GM18861 (cell line): ENCODE data around the gene ADPRHL1.
A peak's percentile ranks its signal among the peaks of the same experiment; 100 is the strongest.
"Not testable (repeated sequence)": the region's sequence is repeated elsewhere in the genome, so short reads cannot be mapped to it uniquely, and the experiment has no call there.

Experiments used
- ATAC-seq: cut with Tn5 transposase; IDR thresholded peaks from one replicate; pipeline ENCODE4 v1.9.1; 2021; ENCODE audit not compliant: unreplicated experiment

The ADPRHL1 gene

DNA sequence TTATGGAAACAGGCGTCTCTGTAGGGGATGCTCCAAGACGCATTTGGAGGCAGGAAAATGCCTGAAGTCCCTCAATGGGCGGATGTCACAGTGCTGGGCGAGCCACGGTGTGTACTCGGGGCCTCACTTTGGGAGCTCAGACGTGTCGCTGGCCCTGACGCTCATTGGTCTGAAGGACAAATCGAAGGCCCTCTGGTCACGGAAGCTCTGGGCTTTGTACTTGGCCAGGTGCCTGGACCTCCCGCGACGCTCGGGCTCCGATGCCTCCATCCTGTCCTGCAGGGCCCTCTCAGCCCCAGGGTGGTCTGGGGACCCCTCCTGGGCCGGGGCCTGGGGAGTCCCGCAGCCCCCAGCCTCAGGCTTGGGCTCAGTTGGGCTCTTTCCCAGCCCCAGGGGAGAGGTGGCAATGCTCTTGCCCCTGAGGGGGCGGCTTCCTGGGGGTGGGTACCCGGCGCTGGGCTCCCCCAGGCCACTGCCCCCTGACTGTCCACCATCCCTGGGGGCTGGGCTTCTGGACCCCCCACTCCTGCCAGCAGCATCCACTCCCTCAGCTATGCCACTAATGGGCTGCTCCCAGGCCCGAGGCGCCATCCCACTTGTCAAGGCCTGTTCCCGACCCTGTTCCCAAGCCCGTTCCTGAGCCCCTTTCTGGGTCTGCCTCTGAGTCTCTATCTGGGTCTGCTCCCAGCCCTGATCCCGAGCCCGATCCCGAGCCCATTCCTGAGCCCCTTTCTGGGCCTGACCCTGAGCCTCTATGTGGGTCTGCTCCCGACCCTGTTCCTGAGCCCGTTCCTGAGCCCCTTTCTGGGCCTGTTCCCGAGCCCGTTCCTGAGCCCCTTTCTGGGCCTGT is 49.8 kb downstream of the ADPRHL1 start:
- ATAC-seq = no peak

DNA sequence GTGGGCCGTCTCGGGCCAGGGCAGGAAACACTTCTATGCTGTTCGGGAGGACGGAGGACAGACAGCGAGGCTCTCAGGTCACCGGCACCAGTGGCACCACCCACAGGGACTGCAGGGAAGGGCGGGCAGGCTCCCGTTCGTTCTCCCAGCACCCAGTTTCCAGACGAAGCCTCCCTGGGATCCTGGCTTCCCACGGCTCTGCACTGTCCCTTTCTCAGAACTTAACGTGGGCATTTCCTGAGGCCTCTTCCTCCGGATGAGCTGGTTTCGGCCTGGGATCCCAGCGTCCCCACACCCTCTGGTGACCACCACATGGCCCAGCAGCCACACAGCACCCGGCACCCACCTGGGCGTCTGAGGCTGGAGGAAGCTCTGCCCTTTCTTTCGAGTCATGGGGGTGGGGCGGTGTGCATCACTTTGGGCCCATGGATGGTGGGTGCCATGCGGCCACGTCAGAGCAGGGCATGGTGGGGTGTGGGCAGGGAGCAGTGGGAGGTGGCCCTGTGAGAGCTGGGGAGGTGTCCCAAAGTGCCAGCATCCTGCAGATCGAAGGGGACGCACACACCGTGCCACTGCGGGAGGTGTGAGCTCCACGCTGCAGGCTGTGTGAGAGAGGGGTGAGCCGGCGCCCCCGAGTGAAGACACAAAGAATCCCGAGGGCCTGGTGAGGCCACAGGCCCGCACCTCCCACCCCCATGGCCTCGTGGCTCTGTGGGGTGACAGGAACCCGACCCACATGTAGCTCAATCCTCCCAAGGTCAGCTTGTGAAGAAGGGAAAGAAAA is 50.6 kb downstream of the ADPRHL1 start:
- no peak for ATAC-seq

DNA sequence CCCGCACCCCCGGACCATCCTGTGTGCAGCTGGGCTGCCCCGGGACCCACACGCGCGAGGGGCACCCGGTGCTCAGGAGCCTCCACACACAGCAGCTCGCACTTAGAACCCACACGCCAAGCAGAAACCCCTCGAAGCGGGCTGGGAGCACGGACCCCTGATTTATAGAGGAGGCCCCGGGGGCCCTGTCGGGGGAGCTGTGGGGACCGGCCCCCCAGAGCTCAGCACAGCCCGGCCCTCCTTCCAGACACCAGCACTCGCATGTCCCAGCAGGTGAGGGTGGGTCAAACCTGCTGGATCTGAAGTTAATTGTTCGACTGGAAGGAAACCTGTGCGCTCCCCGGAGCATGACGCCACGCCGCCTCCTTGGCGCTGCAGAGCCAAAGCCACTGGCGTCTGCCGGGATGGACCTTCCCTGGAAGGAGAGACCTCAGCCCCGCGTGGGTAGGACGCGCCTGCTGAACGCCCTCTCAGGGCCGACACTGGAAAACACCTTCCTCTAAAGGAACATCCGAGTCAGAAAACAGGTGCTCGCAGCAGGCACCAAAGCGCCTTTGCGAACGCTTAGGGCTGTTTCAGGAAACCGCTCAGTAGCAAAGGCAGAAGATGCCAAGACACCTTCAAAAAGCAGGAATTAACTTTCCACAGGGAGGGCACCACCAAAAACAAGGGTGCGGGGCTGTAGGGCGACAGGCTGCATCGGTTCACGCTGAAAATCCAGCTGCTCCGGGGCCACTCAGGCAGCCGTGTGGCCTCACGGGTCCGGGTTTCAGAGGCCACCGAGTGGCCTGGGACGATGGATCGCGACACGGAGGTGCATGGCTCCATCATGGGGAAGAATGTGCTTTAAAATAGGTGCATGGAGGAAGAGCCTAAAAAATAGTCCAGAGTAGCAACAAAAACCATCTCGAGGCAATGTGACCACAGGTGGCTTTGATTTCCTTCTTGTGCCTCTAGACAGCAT is 51.6 kb downstream of the ADPRHL1 start:
- no peak for ATAC-seq

DNA sequence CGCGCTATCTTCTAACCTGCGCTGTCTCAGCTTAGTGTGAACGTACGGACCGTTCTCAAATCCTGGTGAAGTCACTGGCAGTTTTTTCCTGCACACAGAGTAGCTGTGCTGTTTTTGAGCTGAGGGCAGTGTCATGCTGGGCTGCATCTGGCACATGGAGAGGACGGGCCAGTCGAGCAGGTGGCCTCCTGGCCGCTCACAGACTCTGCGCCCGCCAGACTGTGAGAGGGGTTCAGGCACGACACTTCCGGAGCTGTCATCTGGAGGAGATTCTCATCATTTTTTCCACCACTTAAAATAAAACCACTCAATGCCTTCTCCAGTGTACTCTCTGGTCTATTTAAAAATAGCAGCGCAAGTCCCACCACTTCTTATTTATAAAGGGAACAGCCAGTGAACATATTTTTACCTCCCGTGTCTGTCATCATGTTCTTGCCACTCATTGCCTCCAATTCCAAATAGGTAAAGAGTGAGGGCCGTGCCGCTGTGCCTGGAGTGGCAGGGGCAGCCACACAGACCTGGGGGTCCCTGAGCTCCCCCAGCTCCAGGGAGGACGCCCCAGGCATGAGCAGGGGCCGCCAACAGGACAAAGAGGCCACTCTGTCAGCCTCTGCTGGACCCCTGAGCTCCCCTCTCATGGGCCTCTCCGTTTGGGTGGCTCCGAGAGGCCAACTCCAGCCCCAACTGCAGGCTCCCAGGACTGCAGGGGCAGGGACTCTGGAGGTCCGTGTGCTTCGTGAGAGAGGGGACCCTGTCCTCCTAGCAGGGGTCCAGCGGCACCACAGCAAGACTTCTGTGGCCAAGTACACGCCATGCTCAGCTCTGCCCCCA is 52.5 kb downstream of the ADPRHL1 start:
- no peak for ATAC-seq

DNA sequence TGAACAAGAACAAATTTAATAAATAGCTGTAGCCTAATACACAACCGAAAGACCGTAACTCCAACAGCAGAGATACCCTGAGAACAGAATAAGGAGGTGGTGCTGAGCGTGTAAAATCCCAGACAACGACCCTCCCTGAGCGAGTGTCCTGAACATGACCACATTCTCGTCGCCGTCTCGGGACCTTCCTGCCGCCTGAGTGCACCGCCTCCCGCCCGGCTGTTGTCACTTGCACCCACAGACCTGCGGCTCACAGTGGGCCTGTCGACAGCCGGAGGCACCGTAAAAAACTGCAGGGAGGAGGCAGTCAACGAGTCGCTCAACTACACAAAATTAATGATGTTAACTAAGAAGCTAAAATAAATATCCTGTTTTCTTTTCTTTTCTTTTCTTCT is 53.5 kb downstream of the ADPRHL1 start:
- ATAC-seq = no peak

DNA sequence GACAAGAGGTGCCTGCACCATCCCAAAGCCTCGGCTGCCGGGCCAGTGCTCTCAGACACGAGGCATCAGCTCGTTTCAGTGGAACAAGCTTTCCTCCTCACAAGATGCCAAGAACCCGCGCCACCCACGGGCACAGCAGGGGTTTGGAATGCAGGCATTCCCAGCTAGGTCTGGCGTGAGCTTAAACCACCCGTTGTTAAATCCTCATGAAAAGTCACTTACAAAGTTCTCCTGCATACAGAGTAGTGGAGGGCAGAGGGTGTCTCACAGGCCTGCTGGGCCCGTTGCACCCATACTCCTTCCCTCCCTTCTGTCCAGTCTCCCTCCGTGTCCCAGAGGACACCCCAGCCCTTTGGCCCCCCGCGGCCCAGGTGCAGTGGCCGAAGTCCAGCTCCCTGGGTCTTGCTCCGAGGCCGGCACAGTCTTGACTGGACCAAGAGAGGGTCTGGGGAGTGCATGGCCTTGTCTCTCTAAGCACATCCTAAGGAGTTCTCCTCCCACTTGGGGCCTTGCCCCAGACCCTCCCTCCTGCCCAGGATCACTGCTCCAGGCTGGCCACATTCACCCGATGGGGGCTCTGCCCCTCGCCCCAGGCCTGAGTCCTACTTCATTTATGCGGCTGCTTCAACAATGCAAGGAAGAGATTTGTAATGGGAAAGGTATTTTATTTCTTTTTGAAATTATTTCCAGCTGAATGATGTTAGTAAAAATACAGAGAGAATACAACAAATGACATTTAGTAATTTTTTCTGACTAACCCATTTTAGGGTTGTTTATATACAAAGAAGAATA is 54.1 kb downstream of the ADPRHL1 start:
- ATAC-seq = no peak

DNA sequence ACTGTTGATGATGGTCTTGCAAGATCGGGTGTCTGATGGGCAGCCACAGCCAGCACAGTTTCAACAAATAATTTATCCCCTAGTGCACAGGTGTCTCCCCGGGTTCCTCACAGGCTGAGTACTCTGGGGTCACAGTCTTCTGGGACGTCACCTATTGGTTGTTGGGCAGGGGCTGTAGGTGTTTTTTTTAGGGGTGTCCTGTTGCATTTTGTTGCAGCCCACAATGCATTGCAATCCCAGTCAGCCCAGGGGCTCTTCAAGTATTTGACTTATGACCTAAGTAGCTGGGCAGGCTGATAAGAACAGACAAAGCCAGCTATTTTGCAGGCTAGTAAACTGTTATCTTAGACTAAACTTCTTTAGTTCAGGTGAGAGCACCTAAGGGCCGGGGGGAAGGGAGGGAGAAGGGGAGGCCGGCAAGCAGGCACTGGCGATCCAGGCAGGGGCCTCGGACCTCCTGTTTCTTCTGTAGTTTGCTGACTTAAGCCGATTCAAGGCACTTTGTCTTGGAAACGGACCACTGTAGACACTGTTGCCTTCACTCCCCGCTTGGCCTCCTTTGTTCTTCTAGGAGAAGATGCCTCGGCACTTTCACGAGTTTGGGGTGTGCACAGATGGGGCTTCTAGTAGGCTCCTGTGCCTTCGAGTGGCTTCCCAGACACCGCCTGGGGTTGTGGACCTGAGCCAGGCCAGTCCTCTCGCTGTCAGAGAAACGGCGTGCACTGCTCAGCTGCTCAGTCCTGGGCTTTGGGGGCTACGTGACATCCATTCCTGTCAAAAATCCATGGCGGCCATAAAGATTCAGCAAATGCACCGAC is 55.5 kb downstream of the ADPRHL1 start:
- no peak for ATAC-seq

DNA sequence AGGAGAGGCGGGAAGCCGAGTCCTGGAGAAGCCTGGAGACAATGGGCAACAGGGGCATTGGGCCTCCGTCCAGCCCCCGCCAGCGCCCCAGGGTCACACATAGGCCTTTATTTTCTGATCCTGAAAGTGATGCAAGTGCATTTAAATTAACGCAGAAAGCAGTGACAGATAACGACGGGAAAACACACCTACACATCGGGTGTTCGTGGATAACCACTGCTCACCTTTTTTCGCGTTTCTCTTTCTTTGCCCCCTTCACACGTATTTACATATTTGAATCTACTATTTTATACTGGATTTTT is 59.0 kb downstream of the ADPRHL1 start:
- no peak for ATAC-seq

DNA sequence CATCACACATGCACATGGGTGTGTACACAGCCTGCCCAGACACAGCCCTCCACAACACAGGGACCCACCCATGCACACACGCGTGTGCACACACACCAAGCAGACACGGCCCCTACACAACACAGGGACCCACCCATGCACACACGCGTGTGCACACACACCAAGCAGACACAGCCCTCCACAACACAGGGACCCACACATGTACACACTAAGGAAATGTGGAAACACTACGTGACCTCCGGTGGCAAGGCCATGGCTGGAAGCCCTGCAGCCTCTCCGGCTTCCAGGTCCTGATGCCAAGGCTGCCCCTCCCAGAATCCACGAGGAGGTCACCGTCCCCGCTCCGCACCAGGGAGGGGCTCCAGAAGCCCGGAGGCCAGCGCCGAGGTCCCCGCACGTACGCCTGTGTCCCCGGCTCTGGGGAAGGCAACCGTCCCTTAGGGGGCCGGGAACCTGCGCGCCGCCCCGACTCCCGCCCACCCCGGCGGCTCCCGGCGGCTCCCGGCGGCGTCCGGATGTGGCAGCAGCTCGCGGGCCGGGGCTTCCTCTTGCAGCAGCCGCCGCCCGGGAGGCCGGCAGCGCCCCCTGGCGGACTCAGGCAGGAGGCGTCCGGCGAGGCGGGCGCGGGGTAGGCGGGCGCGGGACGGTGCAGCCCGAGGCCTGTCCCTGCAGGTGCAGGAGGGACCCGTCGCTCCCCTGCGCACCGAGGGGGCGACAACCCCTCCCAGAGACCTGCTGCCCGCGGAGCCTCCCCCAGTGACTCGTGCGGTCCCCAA is 59.5 kb downstream of the ADPRHL1 start:
- peak; percentile 94 for ATAC-seq

DNA sequence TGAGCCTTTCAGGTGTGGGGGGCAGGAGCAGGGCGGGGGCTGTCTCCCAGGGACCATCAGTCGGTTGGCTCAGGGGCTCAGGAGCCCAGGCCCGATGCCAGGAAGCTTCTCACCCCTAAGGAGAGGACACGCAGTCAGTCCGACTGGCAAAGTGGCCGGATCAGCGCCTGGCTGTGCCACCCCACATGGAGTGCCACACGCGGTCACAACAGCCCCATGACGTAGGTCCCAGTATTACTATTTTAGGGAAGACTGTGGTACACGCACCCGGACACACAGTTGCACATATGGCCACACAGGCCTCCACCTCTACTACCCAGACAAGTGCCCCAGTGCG is 60.1 kb downstream of the ADPRHL1 start:
- no peak for ATAC-seq

DNA sequence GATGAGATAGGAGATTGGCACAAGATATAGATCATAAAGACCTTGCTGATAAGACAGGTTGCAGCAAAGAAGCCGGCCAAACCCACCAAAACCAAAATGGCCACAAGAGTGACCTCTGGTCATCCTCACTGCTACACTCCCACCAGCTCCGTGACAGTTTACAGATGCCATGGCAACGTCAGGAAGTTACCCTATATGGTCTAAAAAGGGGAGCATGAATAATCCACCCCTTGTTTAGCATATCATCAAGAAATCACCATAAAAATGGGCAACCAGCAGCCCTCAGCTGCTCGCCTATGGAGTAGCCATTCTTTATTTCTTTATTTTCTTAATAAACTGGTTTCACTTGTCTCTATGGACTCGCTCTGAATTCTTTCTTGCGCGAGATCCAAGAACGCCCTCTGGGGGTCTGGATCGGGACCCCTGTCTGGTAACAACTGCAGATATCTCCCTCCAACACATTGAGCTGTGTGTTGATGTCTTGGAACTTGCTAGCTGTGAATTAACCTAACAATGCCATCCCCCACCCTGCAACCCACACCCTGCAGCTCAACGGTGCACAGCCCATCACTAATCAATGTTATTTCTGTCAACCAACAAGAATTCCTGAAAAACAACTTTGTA is 62.3 kb downstream of the ADPRHL1 start:
- no peak for ATAC-seq

DNA sequence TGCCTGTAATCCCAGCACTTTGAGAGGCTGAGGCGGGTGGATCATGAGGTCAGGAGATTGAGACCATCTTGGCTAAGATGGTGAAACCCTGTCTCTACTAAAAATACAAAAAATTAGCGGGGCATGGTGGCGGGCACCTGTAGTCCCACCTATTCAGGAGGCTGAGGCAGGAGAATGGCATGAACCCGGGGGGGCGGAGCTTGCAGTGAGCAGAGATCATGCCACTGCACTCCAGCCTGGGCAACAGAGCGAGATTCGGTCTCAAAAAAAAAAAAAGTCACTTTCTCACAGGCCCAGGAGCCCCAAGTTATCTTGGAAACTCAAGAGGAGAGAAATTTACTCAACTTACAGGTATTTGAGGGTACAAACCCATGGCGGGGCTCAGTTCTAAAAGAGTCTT is 63.7 kb downstream of the ADPRHL1 start:
- ATAC-seq = not testable (repeated sequence)

DNA sequence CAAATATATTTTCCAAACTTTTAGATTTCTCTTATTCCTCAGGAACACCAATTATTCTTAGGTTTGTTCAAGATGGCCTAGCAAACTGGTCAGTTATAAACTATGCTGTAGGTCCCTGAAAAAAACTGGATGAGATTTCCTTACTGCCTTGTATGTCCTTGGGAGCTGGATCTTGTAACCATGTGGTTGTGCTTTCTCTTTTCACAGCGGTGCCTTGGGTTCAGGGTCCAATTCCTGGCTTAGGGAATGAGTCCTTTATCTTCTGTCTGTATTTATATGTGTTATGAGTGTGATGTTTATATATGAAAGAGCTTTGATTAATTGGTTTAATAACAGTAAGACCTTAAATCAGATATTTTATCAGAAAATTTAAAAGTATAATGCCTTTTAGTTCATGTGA is 65.9 kb downstream of the ADPRHL1 start:
- ATAC-seq = no peak

DNA sequence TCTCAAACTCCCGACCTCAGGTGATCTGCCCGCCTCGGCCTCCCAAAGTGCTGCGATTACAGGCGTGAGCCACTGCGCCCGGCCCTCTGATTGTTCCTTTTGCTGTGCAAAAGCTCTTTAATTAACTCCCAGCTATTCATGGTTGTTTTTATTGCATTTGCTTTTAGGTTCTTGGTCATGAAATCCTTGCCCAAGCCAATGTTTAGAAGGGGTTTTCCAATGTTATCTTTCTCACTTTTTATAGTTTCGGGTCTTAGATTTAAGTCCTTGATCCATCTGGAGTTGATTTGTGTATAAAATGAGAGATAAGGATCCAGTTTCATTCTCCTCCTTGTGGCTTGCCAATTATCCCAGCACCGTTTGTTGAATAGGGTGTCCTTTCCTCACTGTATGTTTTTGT is 70.2 kb downstream of the ADPRHL1 start:
- no peak for ATAC-seq

DNA sequence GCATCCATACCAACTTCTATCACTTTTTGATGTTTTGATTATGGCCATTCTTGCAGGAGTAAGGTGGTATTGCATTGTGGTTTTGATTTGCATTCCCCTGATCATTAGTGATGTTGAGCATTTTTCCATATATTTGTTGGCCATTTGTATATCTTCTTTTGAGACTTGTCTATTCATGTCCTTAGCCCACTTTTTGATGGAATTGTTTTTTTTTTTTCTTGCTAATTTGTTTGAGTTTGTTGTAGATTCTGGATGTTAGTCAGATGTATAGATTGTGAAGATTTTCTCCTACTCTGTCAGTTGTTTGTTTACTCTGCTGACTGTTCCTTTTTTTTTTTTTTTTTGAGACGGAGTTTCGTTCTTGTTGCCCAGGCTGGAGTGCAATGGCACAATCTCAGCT is 70.7 kb downstream of the ADPRHL1 start:
- ATAC-seq = not testable (repeated sequence)

DNA sequence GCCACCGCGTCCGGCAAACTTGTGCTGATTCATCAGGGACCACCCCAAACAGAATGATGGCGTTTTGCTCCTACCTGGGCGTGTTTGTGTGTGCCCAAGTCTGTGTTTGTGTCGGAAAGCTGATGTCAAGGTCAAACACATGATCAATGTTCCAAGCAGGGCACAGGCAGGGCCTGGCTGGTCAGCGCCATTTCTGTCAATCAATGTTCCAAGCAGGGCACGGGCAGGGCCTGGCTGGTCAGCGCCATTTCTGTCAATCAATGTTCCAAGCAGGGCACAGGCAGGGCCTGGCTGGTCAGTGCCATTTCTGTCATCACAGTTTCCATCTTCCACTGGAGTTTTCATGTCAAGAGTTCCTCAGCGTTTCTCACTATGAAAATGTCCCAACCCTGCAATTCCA is 74.5 kb downstream of the ADPRHL1 start:
- ATAC-seq = no peak

DNA sequence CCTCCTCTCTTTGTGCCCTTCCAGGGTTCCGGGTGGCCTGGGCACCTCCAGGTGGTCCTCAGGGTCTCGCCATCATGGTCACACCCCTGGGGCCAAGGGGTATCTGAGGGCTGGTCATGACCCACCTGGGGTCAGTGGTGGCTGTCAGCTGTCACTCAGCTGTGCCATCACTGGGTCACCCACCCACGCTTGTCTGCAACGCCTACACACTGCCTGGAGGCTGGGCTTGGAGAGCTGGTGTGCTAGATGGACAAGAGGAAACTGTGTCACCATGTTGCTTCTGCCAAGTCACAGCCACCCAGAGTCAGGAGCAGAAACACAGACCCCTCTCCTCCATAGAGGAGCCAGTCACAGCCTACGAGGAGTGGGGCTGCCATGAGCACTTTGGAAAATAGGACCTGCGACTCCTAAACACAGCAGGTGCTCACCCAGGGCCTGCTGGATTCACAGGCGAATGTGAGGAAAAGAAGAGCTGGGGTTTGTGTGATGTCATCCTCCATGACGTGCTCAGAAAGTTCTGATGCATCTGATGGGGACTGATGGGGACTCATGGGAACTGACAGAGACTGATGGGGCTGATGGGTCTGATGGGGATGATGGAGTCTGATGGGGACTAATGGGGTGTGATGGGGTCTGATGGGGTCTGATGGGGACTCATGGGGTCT is 78.6 kb downstream of the ADPRHL1 start:
- no peak for ATAC-seq
